Adrenal gland (tissue), 12 donors: ENCODE data around the gene PNPLA5. TPM values are rescaled to one million over a fixed set of nuclear protein-coding genes. Genes with fewer than 3 reads are reported as not detected.

ENCODE experiments used
- DNase-seq, 7 donors: peaks; one replicate each; pipeline ENCODE4 v3.0.0-alpha.2; 2019 to 2020
- H3K27ac ChIP-seq, 5 donors: fragments of 200-600 bp; sonication (generic) in 4 of 5; 1 replicate in 3 of 5; 2 replicates in 2 of 5; pipeline versions ENCODE4 v1.5.1 to v1.8.0; 2016 to 2020; ENCODE audit warnings: mild to moderate bottlenecking in 1 of 5
- H3K27me3 ChIP-seq: fragments of 200-600 bp; 2 replicates; pipeline ENCODE4 v1.8.0; 2021
- H3K36me3 ChIP-seq, 2 donors: fragments of 200-600 bp; replicated peaks in 1 of 2; 1 replicate in 1 of 2; 2 replicates in 1 of 2; pipeline versions ENCODE4 v1.5.1 to v1.8.0; 2018 to 2022
- H3K4me1 ChIP-seq, 2 donors: fragments of 200-600 bp; replicated peaks in 1 of 2; 1 replicate in 1 of 2; 2 replicates in 1 of 2; pipeline versions ENCODE4 v1.5.1 to v1.8.0; 2018 to 2021
- H3K4me3 ChIP-seq, 4 donors: fragments of 200-600 bp; sonication (generic) in 3 of 4; one replicate each; pipeline ENCODE4 v1.5.1; 2016 to 2018
- H3K9me3 ChIP-seq, 3 donors: fragments of 200-600 bp; sonication (generic) in 1 of 3; replicated peaks in 1 of 3; 1 replicate in 2 of 3; 2 replicates in 1 of 3; pipeline versions ENCODE4 v1.5.1 to v1.8.0; 2016 to 2021
- CTCF ChIP-seq, 6 experiments: fragments of 450-650 bp in 4 of 6; fragments of 200-600 bp in 2 of 6; sonication (generic) in 1 of 6; IDR thresholded peaks; 1 replicate in 5 of 6; 2 replicates in 1 of 6; pipeline versions ENCODE4 v1.5.1 to v1.8.0; 2016 to 2021; ENCODE audit warnings: antibody characterized with exemption in 6 of 6, mild to moderate bottlenecking in 2 of 6, moderate library complexity in 1 of 6
- POLR2A ChIP-seq, 2 donors: fragments of 450-650 bp; IDR thresholded peaks; one replicate each; pipeline ENCODE4 v1.6.1; 2017; ENCODE audit warnings: antibody characterized with exemption in 2 of 2, mild to moderate bottlenecking in 2 of 2, moderate library complexity in 1 of 2
- WGBS, 4 donors: extraction: QIAGEN DNeasy Blood & Tissue Kit in 2 of 4; methylation state at CpG; one replicate each; pipeline versions ENCODE4 v1.1.5 to v1.1.7; 2013 to 2017; 5-methylcytosine and 5-hydroxymethylcytosine counted together
- intact Hi-C, 2 donors: fragments of 100-400 bp; cut with DNase I; formaldehyde crosslinking; loops; one replicate each; pipeline versions ENCODE4 v1.14.1 to v1.15.0; 2022 to 2023
- polyA plus RNA-seq, 3 donors: library from polyadenylated mRNA; stranded (reverse); fragments of 200-250 nt in 2 of 3; fragments of 350-450 nt in 1 of 3; fragmentation: Illumina TruSeq in 1 of 3; extraction: RNeasy Lipid Tissue Mini Kit (QIAGEN cat#74804) in 1 of 3; gene quantifications; one replicate each; pipeline ENCODE4 v1.2.3, GENCODE V29; 2013 to 2014
- total RNA-seq, 9 donors: library from RNA; depleted of rRNA in 4 of 9; stranded (reverse); fragments of >200 nt in 4 of 9; fragments of 120-200 nt in 1 of 9; fragmentation: NEBNext Ultra II Directional in 1 of 9; extraction: Animal tissue kit (Norgen Biotek cat#: 25700) in 1 of 9; gene quantifications; one replicate each; pipeline versions ENCODE4 v1.1.0 to v1.2.4, GENCODE V29; 2013 to 2023
- donor health status: healthy with polysubstance abuse.
- donor health status: Bipolar disorder and iron deficiency.
- donor health status: DM: yes; HTN: yes; CAD: no.
- donor health status: DM: no; HTN: no; CAD: no.
- donor health status: DM: no; HTN: no; CAD: no.
- donor health status: DM: yes; HTN: yes; CAD: no.

The PNPLA5 gene
- total and polyA plus RNA-seq, 12 donors = not detected

DNA sequence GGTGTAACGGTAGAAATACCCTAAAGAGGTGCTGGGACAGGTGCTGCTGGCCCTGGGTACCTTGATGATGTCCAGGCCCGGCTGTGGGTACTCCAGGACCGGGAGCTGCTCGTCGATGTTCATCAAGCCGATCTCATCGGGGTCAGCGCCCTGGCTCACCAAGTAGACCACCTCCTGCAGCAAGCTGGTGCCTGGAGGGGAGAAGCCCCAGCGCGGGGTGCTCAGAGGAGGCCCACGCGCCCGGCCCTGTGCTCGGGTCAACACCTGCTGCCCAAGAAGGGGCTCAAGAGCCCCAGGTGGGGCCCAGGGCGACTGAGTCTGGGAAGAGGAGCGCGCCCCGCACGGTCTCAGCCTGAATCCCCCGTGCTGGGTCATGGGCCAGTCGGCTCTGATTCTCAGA is 50.1 kb downstream of the PNPLA5 start:
- Histone ChIP-seq H3K36me3 (no peaks in the 10 kb centered on the region), H3K4me1 (no peaks in the 10 kb centered on the region), H3K9me3 (no peaks in the 10 kb centered on the region), H3K27ac (no peak overlapping the region), H3K4me3 (no peak overlapping the region), H3K27me3 (no peaks in the 10 kb centered on the region)
- no peak for TF ChIP-seq CTCF (IDR thresholded peaks at IDR 0.05)
- TF ChIP-seq POLR2A (IDR thresholded peaks at IDR 0.05) = no peak
- 85 to 96% (median 90%) methylated on average over 19 to 21 of the region's 21 CpGs for WGBS, 4 donors
- intact Hi-C loops = no loop called here
- no peak for DNase-seq

DNA sequence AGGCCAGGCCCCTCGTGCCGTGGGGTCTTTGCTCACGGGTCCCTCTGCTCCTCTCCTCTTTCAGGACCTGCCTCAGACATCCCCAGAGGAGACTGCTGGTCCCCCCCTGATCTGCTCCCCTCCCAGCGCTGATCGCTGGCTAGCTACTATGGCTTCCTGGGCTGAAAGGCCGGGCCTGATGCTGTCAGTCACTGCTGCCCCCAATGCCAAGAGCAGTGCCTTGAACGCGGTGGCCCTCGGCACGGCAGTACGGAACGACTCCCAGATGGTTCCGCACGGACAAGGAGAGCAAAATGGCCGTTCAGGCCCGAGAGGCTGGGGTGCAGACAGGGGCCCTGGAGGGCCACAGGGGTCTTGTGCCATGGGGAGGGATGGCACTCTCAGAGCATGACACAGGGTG is 51.0 kb downstream of the PNPLA5 start:
- no peaks in the 10 kb centered on the region for H3K27me3 ChIP-seq
- no peak overlapping the region for H3K27ac ChIP-seq
- H3K9me3 ChIP-seq = no peaks in the 10 kb centered on the region
- intact Hi-C loops = no loop called here
- H3K36me3 ChIP-seq = no peaks in the 10 kb centered on the region
- H3K4me1 ChIP-seq = no peaks in the 10 kb centered on the region
- WGBS, 4 donors = 82 to 86% (median 85%) methylated on average over 6 to 16 of the region's 16 CpGs
- TF ChIP-seq CTCF (IDR thresholded peaks at IDR 0.05) (no peak), POLR2A (IDR thresholded peaks at IDR 0.05) (no peak)
- H3K4me3 ChIP-seq = no peak overlapping the region
- no peak for DNase-seq

- DNase-seq = no peak
- H3K27ac ChIP-seq = no peak overlapping the region
- H3K4me3 ChIP-seq = no peak overlapping the region
- H3K4me1 ChIP-seq = no peaks in the 10 kb centered on the region
- no peak for TF ChIP-seq CTCF (IDR thresholded peaks at IDR 0.05)
- TF ChIP-seq POLR2A (IDR thresholded peaks at IDR 0.05) = no peak
- H3K27me3 ChIP-seq = no peaks in the 10 kb centered on the region
- WGBS, 4 donors = 88 to 95% (median 92%) methylated on average over 5 to 13 of the region's 13 CpGs
- no peaks in the 10 kb centered on the region for H3K9me3 ChIP-seq
- intact Hi-C loops = no loop called here
- no peaks in the 10 kb centered on the region for H3K36me3 ChIP-seq
These were observed 51.4 kb downstream of the PNPLA5 start for GRCh38 chr22:43840431-43840830.

DNA sequence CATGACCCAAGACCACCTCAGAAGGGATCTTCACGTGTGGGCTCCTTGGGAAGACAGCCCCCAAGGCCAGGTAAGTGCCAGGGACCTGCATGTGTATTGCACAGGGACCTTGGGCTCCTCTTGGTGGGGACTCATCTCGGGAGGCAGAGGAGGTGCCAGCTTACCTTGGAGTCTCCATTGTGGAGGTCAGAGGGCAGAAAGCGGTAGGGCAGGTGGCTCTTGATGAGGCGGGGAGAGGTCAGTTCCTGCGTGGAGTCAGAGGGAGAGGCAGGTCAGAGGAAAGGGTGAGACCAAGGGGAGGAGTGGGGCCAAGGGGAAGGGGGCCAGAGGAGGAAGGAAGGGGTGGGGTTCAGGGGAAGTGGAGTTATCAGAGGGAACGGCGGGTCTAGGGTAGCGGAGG is 52.0 kb downstream of the PNPLA5 start:
- WGBS, 4 donors = 55 to 67% (median 60%) methylated on average over 8 of the region's 8 CpGs

More for the DNA sequence above, 52.0 kb downstream of the PNPLA5 start:
- Histone ChIP-seq H3K4me1 (no peaks in the 10 kb centered on the region), H3K4me3 (no peak overlapping the region), H3K27ac (no peak overlapping the region), H3K9me3 (no peaks in the 10 kb centered on the region), H3K36me3 (no peaks in the 10 kb centered on the region), H3K27me3 (no peaks in the 10 kb centered on the region)
- no peak for DNase-seq
- TF ChIP-seq POLR2A (IDR thresholded peaks at IDR 0.05) (no peak), CTCF (IDR thresholded peaks at IDR 0.05) (no peak)
- intact Hi-C loops = no loop called here
